Measurements from ENCODE around the gene LSM2.
"Not testable (repeated sequence)": the region's sequence is repeated elsewhere in the genome, so short reads cannot be mapped to it uniquely, and the experiment has no call there.

Gene LSM2

DNA sequence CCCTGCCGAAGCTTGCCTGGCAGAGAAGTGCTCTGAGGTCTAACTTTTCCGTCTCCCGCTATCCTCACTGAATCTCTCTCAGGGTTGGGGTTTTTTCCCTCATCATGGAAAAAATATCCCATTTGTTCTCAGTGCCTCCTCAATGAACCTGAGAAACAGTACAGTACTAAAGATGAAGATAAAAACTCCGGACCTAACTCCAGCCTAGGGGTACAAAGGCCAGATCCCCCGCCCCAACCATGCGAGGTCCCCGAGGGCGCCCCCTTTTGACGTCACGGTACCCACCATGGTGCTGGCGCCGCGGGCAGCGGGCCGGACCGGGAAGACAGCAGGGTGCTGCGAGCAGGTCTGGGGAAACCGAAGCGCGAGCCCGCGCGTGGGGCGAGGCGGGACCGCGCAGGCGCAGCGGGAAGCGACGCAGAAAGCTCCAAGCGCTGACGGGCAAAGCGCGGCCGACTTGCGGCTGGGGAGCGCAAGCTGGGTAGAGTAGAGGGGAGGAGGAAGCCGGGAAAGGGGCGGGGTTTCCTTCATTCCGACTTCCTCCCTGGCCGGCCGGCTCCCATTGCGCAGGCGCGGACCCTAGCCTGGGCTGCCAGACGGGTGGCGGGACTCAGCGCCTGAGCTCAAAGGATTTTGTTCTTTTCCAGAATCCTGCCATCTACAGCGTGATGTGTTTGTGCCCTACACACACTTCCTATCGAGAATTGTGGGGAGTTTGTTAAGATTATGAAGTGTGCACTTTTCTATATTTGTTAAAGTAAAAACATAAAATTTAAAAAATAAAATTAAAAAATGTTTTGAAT, at the start of gene LSM2:
Gene LSM2 (minus strand): TSS at position 497 of the 803 bp plus-strand sequence. CDS start 209 bp downstream, at position 288.
- peak; percentile 99 for DNase-seq

DNA sequence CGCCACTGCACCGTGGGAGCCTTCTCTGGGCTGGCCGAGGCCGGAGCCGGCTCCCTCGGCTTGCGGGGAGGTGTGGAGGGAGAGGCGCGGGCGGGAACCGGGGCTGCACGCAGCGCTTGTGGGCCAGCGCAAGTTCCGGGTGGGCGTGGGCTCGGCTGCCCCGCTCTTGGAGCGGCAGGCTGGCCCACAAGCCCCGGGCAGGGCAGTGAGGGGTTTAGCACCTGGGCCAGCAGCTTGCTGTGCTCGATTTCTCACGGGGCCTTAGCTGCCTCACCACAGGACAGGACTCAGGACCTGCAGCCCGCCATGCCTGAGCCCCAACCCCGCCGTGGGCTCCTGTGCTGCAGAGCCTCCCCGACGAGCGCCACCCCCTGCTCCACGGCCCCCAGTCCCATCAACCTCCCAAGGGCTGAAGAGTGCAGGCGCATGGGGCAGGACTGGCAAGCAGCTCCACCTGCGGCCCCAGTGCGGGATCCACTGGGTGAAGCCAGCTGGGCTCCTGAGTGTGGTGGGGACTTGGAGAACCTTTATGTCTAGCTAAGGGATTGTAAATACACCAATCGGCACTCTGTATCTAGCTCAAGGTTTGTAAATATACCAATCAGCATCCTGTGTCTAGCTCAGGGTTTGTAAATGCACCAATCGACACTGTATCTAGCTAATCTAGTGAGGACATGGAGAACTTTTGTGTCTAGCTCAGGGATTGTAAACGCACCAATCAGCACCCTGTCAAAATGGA, 45.4 kb upstream of the LSM2 start:
- DNase-seq, result not testable (repeated sequence)

DNA sequence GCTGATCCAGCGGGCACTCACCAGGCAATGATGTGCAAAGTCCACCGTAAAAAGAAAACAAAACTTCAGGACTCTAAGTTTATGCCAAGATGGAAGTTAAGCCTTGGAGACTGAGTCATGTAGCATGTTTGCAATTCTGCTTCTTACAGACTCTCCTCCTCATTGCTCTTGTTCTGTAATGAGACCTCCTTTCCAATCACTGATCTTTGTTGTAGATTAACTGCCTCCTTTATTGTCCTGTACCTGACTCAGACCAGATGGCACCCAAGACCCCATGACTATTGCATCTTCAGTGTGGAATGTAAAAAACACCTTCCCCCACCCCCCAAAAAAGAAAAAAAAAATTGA, 44.7 kb upstream of the LSM2 start:
- no peak for DNase-seq

DNA sequence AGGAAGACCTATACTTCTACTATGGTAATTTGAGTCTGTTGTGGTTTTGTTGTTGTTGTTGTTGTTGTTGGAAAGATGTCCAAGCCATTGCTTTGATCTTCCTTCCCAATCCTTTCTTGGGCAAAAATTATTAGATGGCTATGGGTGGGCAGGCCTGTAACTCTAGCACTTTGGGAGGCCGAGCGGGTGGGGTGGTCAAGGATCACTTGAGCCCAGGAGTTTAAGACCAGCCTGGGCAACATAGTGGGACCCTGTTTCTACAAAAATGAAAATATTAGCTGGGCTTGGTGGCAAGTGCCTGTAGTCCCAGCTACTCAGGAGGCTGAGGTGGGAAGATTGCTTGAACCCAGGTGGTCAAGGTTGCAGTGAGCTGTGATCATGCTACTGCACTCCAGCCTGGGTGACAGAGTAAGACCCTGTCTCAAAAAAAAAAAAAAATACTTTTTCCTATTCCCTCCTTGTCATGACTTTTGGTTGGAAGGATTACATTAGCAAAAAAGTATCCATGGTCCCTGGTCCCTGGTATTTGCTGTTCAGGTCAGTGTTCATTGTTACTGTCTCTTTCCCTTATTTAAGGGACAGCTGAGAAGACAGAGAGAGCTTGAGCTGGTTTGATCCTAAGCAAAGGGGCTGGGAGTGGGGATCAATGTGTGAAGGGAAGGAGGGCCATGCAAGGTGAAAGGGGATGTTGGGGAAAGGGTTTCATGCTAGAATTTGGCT, 44.2 kb upstream of the LSM2 start:
- no peak for DNase-seq

- no peak for DNase-seq
These were observed 40.7 kb upstream of the LSM2 start for GRCh38 chr6:31847276-31847978.

DNA sequence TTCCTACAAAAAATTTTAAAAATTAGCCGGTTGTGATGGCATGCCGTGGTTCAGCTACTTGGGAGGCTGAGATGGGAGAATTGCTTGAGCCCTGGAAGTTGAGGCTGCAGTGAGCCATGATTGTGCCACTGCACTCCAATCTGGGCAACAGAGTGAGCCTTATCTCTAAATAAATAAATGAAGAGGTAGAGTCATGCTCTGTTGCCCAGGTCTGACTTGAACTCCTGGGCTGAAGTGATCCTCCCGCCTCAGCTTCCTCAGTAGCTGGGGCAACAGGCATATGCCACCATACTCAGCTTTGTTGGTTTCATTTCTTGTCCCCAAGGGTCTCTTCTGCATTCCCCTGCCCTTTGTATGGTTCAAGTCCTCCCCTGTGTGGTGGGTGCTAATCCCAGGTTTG, 37.7 kb upstream of the LSM2 start:
- DNase-seq, result no peak

DNA sequence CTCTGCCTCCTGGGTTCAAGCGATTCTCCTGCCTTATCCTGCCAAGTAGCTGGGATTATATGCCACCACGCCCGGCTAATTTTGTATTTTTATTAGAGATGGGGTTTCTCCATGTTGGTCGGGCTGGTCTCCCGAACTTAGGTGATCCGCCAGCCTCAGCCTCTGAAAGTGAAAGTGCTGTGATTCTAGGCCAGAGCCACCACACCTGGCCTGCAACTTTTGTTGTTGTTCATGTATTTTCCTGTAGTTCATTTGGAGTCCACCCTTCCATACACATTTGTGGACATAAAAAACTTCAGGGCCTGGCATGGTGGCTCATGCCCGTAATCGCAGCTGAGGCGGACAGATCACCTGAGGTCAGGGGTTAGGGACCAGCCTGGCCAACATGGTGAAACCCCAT, 35.3 kb upstream of the LSM2 start:
- no peak for DNase-seq

DNA sequence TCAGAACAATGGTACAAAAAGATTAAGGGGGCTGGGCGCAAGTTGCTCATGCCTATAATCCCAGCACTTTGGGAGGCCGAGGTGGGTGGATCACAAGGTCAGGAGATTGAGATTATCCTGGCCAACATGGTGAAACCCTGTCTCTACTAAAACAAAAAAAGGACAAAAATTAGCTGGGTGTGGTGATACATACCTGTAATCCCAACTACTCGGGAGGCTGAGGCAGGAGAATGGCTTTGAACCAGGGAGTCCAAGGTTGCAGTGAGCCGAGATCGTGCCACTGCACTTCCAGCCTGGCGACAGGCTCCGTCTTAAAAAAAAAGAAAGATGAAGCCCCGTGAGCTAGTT, 33.0 kb upstream of the LSM2 start:
- DNase-seq, result not testable (repeated sequence)

DNA sequence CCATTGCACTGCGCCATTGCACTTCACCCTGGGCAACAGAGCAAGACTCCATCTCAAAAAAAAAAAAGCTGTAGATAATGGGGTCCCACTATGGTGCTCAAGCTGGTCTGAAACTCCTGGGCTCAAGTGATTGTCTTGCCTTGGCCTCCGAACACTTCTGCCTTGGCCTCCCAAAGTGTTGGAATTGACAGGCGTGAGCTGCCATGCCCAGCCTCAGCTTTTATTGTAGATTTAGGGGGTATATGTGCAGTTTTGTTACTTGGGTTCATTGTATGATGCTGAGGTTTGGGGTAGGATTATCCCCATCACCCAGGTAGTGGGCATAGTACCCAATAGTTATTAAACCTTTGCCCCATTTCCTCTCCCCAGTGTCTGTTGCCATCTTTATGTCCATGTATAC, 32.2 kb upstream of the LSM2 start:
- no peak for DNase-seq

DNA sequence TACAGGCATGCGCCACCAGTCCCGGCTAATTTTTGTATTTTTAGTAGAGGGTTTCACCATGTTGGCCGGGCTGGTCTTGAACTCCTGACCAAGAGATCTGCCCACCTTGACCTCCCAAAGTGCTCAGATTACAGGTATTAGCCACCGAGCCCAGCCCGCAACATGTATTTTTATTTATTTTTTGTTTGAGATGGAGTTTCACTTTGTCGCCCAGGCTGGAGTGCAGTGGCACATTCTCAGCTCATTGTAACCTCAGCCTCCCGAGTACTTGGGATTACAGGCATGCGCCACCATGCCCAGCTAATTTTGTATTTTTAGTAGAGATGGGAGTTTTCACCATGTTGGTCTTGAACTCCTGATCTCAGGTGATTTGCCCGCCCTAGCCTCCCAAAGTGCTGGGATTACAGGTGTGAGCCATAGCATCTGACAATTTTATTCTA, 31.4 kb upstream of the LSM2 start:
- not testable (repeated sequence) for DNase-seq

DNA sequence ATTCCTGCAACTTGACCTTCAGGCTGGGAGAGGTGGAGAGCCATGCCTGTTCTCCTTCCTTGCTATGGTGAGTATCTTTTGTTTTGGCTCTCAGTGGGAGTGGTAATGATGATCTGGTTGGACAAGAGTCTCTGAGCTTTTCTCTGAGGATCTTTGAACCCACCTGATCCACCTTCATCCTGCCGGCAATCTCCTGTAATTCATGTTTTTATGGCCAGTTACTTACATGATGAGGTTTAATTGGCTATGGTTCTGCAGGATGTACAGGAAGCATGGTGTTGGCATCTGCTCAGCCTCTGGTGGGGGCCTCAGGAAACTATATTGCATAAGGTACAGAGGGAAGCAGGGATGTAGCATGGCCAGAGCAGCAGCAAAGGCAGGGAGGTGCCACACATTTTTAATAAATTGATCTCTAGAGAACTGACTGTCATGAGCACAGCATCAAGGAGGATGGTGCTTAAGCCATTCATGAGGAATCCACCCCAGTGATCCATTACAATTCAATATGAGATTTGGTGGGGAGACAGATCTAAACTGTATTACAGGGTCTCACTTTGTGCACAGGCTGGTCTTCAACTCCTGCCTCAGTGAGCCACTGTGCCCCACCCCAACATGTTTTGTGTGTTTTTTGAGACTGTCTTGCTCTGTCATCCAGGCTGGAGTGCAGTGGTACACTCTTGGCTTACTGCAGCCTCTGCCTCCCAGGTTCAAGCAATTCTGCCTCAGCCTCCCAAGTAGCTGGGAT, 30.8 kb upstream of the LSM2 start:
- peak; percentile 43 for DNase-seq

DNA sequence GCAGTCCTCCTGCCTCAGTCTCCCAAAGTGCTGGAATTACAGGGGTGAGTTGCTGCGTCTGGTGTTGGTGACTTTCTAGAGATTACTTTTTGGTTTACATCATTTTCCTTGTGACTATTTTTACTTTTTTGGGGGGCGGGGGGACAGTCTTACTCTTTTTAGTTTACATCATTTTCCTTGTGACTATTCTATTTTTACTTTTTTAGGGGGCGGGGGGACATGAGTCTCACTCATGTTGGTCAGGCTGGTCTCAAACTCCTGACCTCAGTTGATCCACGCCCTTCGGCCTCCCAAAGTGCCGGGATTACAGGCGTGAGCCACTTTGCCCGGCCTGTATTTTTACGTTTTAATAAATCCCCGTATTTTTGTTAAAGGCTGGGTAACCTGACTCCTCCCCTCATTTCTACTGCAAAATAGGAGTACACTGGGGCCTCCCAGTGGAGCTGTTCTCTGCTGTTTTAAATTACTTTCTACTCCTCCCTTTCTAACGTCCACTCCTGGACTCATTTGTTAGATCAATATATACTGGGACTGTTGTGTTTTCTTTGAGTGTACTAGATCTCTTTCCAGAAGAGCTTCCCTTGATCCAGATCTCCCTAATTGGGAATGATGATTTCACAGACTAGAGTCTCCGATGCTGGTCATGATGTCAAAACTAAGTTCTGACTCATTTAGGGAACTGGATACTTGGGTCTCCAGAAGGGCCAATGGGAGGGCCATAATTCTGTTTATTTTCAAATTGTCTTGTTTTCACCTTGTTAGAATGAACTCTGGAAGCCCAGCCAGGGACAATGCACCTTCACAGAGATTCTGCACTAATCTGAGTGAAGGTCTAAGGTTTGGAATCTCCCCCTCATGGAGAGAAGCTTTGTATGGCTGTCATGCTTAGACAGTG, 30.0 kb upstream of the LSM2 start:
- peak; percentile 52 for DNase-seq

GRCh38 chr6:31836047-31836473, 29.3 kb upstream of the LSM2 start:
- no peak for DNase-seq

GRCh38 chr6:31834367-31835250, 27.8 kb upstream of the LSM2 start:
- peak; percentile 94 for DNase-seq

- peak; percentile 39 for DNase-seq
These were observed 24.8 kb upstream of the LSM2 start for GRCh38 chr6:31831350-31832215.

DNA sequence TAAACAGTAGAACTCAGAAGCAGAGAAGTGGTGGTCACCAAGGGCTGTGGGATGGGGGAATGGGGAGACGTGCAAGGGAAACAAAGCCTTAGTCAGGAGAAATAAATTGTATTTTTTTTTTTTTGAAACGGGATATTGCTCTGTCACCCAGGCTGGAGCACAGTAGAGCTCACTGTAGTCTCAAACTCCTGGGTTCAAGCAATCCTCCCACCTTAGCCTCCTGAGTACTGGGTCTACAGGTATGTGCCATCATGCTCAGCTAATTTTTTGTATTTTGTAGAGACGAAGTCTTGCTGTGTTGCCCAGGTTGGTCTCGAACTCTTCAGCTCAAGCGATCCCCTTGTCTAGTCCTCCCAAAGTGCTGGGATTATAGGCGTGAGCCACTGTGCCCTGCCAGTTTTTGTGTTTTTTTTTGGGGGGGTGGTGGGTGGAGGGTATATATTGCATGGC, 24.1 kb upstream of the LSM2 start:
- DNase-seq, result no peak

GRCh38 chr6:31829633-31830283, 23.0 kb upstream of the LSM2 start:
- peak; percentile 88 for DNase-seq

DNA sequence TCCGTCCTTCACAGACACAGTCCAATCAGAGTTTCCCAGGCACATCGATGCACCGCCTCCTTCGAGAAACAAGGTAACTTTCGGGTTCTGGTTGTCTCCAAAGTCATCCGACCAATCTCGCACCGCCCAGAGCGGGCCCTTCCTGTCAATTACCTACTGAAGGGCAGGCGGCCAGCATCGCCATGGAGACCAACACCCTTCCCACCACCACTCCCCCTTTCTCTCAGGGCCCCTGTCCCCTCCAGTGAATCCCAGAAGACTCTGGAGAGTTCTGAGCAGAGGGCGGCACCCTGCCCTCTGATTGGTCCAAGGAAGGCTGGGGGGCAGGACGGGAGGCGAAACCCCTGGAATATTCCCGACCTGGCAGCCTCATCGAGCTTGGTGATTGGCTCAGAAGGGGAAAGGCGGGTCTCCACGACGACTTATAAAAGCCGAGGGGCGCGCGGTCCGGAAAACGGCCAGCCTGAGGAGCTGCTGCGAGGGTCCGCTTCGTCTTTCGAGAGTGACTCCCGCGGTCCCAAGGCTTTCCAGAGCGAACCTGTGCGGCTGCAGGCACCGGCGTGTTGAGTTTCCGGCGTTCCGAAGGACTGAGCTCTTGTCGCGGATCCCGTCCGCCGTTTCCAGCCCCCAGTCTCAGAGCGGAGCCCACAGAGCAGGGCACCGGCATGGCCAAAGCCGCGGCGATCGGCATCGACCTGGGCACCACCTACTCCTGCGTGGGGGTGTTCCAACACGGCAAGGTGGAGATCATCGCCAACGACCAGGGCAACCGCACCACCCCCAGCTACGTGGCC, 20.7 kb upstream of the LSM2 start, which contains the start of gene HSPA1B:
Gene HSPA1B (plus strand): TSS at position 453 of the 794 bp plus-strand sequence. CDS start 213 bp downstream, at position 666.
- peak; percentile 100 for DNase-seq
